ENCODE data around the gene ZNF236.
"Not testable (repeated sequence)": the region's sequence is repeated elsewhere in the genome, so short reads cannot be mapped to it uniquely, and the experiment has no call there.

ZNF236 gene

GRCh38 chr18:76911440-76911839 is 89.1 kb downstream of the ZNF236 start:
- no peak for DNase-seq (ENCODE audit: low read depth)

GRCh38 chr18:76913583-76913982 is 91.2 kb downstream of the ZNF236 start:
- no peak for DNase-seq (ENCODE audit: low read depth)

GRCh38 chr18:76914314-76914713 is 92.0 kb downstream of the ZNF236 start:
- no peak for DNase-seq (ENCODE audit: low read depth)

- DNase-seq (ENCODE audit: low read depth) = no peak
Measured at GRCh38 chr18:76914796-76915195, 92.4 kb downstream of the ZNF236 start.

GRCh38 chr18:76915456-76915855 is 93.1 kb downstream of the ZNF236 start:
- no peak for DNase-seq (ENCODE audit: low read depth)

- no peak for DNase-seq (ENCODE audit: low read depth)
Measured at GRCh38 chr18:76920974-76921373, 98.6 kb downstream of the ZNF236 start.

- no peak for DNase-seq (ENCODE audit: low read depth)
Measured at GRCh38 chr18:76922107-76922506, 99.8 kb downstream of the ZNF236 start.

- no peak for DNase-seq (ENCODE audit: low read depth)
Measured at GRCh38 chr18:76923485-76924085, 101.2 kb downstream of the ZNF236 start.

- no peak for DNase-seq (ENCODE audit: low read depth)
Measured at GRCh38 chr18:76925501-76925900, 103.1 kb downstream of the ZNF236 start.

- DNase-seq (ENCODE audit: low read depth) = no peak
Measured at GRCh38 chr18:76927223-76927725, 104.9 kb downstream of the ZNF236 start.

- DNase-seq (ENCODE audit: low read depth) = no peak
Measured at GRCh38 chr18:76928179-76928868, 106.0 kb downstream of the ZNF236 start.

GRCh38 chr18:76931171-76931570 is 108.8 kb downstream of the ZNF236 start:
- no peak for DNase-seq (ENCODE audit: low read depth)

GRCh38 chr18:76932026-76932819 is 109.9 kb downstream of the ZNF236 start:
- DNase-seq (ENCODE audit: low read depth) = no peak

- DNase-seq (ENCODE audit: low read depth) = no peak
Measured at GRCh38 chr18:76935722-76936337, 113.5 kb downstream of the ZNF236 start.

- DNase-seq (ENCODE audit: low read depth) = no peak
Measured at GRCh38 chr18:76936877-76937276, 114.5 kb downstream of the ZNF236 start.

- no peak for DNase-seq (ENCODE audit: low read depth)
Measured at GRCh38 chr18:76937597-76937996, 115.2 kb downstream of the ZNF236 start.

- DNase-seq (ENCODE audit: low read depth) = no peak
Measured at GRCh38 chr18:76938619-76939018, 116.3 kb downstream of the ZNF236 start.

- DNase-seq (ENCODE audit: low read depth) = no peak
Measured at GRCh38 chr18:76941284-76941683, 118.9 kb downstream of the ZNF236 start.

GRCh38 chr18:76943542-76944339 is 121.4 kb downstream of the ZNF236 start:
- no peak for DNase-seq (ENCODE audit: low read depth)

- DNase-seq (ENCODE audit: low read depth) = not testable (repeated sequence)
Measured at GRCh38 chr18:76944346-76944745, 122.0 kb downstream of the ZNF236 start.

GRCh38 chr18:76948345-76948744 is 126.0 kb downstream of the ZNF236 start:
- no peak for DNase-seq (ENCODE audit: low read depth)
